ENCODE data around the gene IZUMO4. TPM values are rescaled to one million over a fixed set of nuclear protein-coding genes. Genes with fewer than 3 reads are reported as not detected.
A peak's percentile ranks its signal among the peaks of the same experiment; 100 is the strongest.

Gene IZUMO4
- total RNA-seq, 2 donors from 2014 or later: 5.7 to 5.9 TPM

DNA sequence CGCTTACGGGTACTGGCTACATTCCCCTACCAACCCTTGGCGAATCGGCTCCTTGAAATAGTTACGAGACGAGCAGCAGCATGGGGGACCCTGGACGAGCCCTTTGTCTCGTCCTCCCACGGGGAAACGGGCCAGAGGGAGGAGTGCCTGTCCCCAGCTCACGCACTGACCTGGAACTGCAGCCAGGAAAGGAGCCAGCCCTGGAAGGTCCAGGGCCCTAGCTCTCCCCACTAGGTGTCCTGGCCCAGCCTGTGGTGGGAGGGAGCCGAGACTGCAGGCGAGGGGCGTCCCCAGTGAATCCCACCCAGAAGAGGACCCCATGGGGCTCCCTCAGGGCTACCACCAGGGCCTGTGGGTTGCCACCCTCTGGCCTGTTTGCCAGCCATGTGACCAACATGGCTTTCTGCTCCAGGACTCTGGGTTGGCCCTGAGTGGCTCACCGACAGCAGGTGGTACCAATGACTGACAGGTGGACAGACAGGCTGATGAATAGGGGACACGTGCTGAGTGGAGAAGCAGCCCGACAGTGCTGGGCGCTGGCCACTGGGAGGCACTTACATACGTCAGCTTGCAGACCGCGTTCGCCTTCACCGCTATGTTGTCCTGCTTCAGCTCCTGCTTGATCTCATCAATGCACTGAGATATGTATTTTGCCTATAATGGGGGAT, 41.5 kb downstream of the IZUMO4 start:
- DNase-seq (ENCODE audit: low spot score) (no peak), ATAC-seq (no peak)
- H3K9me3 Mint-ChIP-seq: no peaks in the 10 kb centered on the region
- no peaks in the 10 kb centered on the region for H3K27me3 Mint-ChIP-seq
- H3K36me3 Mint-ChIP-seq: no peaks in the 10 kb centered on the region
- H3K4me1 Mint-ChIP-seq (ENCODE audit: low read depth in 2 of 2): peaks cover 0 to 6% of the 10 kb centered on the region in 2 donors
- no peak overlapping the region for H3K4me3 Mint-ChIP-seq
- no peak overlapping the region for H3K27ac Mint-ChIP-seq

GRCh38 chr19:2139385-2140137, 42.8 kb downstream of the IZUMO4 start:
- ATAC-seq (no peak), DNase-seq (ENCODE audit: low spot score) (no peak)
- Mint-ChIP-seq H3K4me1 (ENCODE audit: low read depth in 2 of 2) (peaks cover 0 to 10% of the 10 kb centered on the region in 2 donors), H3K27ac (no peak overlapping the region), H3K9me3 (no peaks in the 10 kb centered on the region), H3K36me3 (no peaks in the 10 kb centered on the region), H3K27me3 (no peaks in the 10 kb centered on the region), H3K4me3 (no peak overlapping the region)

- DNase-seq (ENCODE audit: low spot score) (no peak), ATAC-seq (no peak)
- Mint-ChIP-seq H3K27ac (no peak overlapping the region), H3K4me3 (no peak overlapping the region), H3K27me3 (no peaks in the 10 kb centered on the region), H3K9me3 (no peaks in the 10 kb centered on the region), H3K36me3 (no peaks in the 10 kb centered on the region), H3K4me1 (ENCODE audit: low read depth in 2 of 2) (peaks cover 0 to 13% of the 10 kb centered on the region in 2 donors)
These were observed 43.4 kb downstream of the IZUMO4 start for GRCh38 chr19:2140138-2140569.

DNA sequence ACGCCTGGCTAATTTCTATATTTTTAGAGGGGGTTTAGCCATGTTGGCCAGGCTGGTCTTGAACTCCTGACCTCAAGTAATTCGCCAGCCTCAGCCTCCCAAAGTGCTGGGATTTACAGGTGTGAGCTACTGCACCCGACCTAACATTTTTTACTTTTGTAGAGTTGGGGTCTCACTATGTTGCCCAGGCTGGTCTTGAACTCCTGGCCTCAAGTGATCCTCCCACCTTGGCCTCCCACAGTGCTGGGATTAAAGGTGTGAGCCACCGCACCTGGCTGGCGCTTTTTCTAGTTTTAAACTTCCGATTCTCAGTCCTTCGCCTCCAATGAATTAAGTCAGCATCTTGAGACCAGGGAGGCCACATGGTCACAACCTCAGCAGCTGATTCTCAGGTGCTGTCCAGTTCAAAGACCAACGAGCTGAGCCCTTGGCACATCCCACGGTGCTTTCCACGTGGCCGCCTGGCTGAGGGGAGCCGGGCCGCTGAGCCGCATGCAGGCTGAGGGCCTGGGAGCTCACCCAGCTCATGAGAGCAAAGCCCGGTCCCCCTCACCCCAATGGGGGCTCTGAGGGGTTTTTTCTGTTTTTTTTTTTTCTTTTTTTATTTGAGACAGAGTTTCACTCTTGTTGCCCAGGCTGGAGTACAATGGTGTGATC, 45.6 kb downstream of the IZUMO4 start:
- Mint-ChIP-seq H3K4me3 (no peak overlapping the region), H3K27ac (no peak overlapping the region), H3K9me3 (no peaks in the 10 kb centered on the region), H3K36me3 (no peaks in the 10 kb centered on the region), H3K4me1 (ENCODE audit: low read depth in 2 of 2) (peaks cover 9 to 22% of the 10 kb centered on the region in 2 donors), H3K27me3 (no peaks in the 10 kb centered on the region)
- no peak for ATAC-seq
- no peak for DNase-seq (ENCODE audit: low spot score)

GRCh38 chr19:2144190-2144589, 47.5 kb downstream of the IZUMO4 start:
- no peak overlapping the region for H3K27ac Mint-ChIP-seq
- H3K4me3 Mint-ChIP-seq: no peak overlapping the region
- peaks cover 13 to 29% of the 10 kb centered on the region in 2 donors for H3K4me1 Mint-ChIP-seq (ENCODE audit: low read depth in 2 of 2)
- H3K27me3 Mint-ChIP-seq: no peaks in the 10 kb centered on the region
- peak in 1 of 2 donors; percentile 50 for ATAC-seq
- H3K9me3 Mint-ChIP-seq: no peaks in the 10 kb centered on the region
- no peak for DNase-seq (ENCODE audit: low spot score)
- H3K36me3 Mint-ChIP-seq: no peaks in the 10 kb centered on the region

DNA sequence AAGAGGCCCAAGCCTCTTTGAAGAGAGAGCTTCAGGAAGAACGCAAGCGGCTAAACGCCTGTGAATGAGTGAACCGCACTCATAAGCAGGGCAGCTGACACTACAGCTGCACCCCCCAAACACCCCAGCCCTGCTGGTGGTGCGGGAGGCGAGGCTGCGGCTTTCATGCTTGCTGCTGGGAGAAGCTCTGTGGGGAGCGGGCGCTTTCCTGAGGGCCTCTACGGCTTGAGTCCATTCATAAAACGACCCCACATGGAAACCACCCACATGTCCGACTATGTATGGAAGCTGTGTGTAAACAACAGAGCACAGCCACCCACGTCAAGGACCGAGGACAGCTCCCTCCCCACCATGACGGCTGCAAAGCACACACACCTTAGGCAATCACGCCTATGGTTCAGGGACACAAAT, 49.1 kb downstream of the IZUMO4 start:
- Mint-ChIP-seq H3K36me3 (no peaks in the 10 kb centered on the region), H3K4me1 (ENCODE audit: low read depth in 2 of 2) (peaks cover 23 to 35% of the 10 kb centered on the region in 2 donors), H3K4me3 (no peak overlapping the region), H3K9me3 (no peaks in the 10 kb centered on the region), H3K27ac (peak overlapping the region; percentile 57 to 84), H3K27me3 (no peaks in the 10 kb centered on the region)
- peak in 1 of 2 donors; percentile 14 for ATAC-seq
- DNase-seq (ENCODE audit: low spot score): no peak

- H3K4me1 Mint-ChIP-seq (ENCODE audit: low read depth in 2 of 2): peaks cover 30 to 40% of the 10 kb centered on the region in 2 donors
- DNase-seq (ENCODE audit: low spot score) (no peak), ATAC-seq (no peak)
- peak overlapping the region; percentile 93 for H3K4me3 Mint-ChIP-seq
- no peaks in the 10 kb centered on the region for H3K9me3 Mint-ChIP-seq
- no peaks in the 10 kb centered on the region for H3K36me3 Mint-ChIP-seq
- no peaks in the 10 kb centered on the region for H3K27me3 Mint-ChIP-seq
- peak overlapping the region in 1 of 2 donors; percentile 89 for H3K27ac Mint-ChIP-seq
These were observed 51.9 kb downstream of the IZUMO4 start for GRCh38 chr19:2148482-2149135.

Other genes with a start within 250 kb of the IZUMO4 start
- 100 to 1,000 TPM in 1 of 2 donors, 10 to 100 TPM in 1; 69.1 to 103 TPM for gene REXO1, start 248.4 kb upstream of the IZUMO4 start, total RNA-seq
- 10 to 100 TPM; 18.0 to 49.8 TPM for gene KLF16, start 233.3 kb upstream of the IZUMO4 start, total RNA-seq
- 100 to 1,000 TPM; 127 to 132 TPM for gene ABHD17A, start 211.4 kb upstream of the IZUMO4 start, total RNA-seq
- gene ADAT3, start 191.5 kb upstream of the IZUMO4 start, total RNA-seq: 10 to 100 TPM in 1 of 2 donors, 1 to 10 TPM in 1; 7.5 to 13.3 TPM
- gene SCAMP4, start 191.5 kb upstream of the IZUMO4 start, total RNA-seq: 10 to 100 TPM; 34.8 to 66.2 TPM
- gene CSNK1G2, start 155.7 kb upstream of the IZUMO4 start, total RNA-seq: 100 to 1,000 TPM in 1 of 2 donors, 10 to 100 TPM in 1; 57.5 to 103 TPM
- 10 to 100 TPM; 19.9 to 23.0 TPM for gene BTBD2, start 81.2 kb upstream of the IZUMO4 start, total RNA-seq
- 100 to 1,000 TPM; 303 to 308 TPM for gene MKNK2, start 45.7 kb upstream of the IZUMO4 start, total RNA-seq
- gene MOB3A, start 589 bp upstream of the IZUMO4 start, total RNA-seq: 100 to 1,000 TPM; 180 to 212 TPM
- gene AP3D1, start 54.7 kb downstream of the IZUMO4 start, total RNA-seq: 100 to 1,000 TPM; 126 to 191 TPM
- 100 to 1,000 TPM; 108 to 190 TPM for gene DOT1L, start 67.0 kb downstream of the IZUMO4 start, total RNA-seq
- gene PLEKHJ1, start 139.4 kb downstream of the IZUMO4 start, total RNA-seq: 10 to 100 TPM; 59.8 to 85.9 TPM
- 100 to 1,000 TPM in 1 of 2 donors, 10 to 100 TPM in 1; 99.2 to 192 TPM for gene SF3A2, start 139.9 kb downstream of the IZUMO4 start, total RNA-seq
- 1 to 10 TPM; 2.8 to 3.5 TPM for gene AMH, start 152.4 kb downstream of the IZUMO4 start, total RNA-seq
- gene JSRP1, start 159.5 kb downstream of the IZUMO4 start, total RNA-seq: under 1 TPM in 1 of 2 donors, not detected in 1; 0.73 TPM
- 1 to 10 TPM; 2.4 to 8.2 TPM for gene PEAK3, start 185.3 kb downstream of the IZUMO4 start, total RNA-seq
- under 1 TPM; 0.20 to 0.21 TPM for gene LINGO3, start 211.2 kb downstream of the IZUMO4 start, total RNA-seq
- gene LSM7, start 231.7 kb downstream of the IZUMO4 start, total RNA-seq: 100 to 1,000 TPM; 111 to 154 TPM
- gene SPPL2B, start 231.8 kb downstream of the IZUMO4 start, total RNA-seq: 10 to 100 TPM; 41.3 to 97.6 TPM

All from natural killer cell treated with Interleukin-12 subunit alpha and Interleukin-12 subunit beta and Interleukin-15 and Interleukin-18, amount 100 ng/mL, for 72 hours (primary cell).